CD4-positive, alpha-beta T cell treated with Interleukin-6 for 4 hours (primary cell): ENCODE data around the gene EIPR1.

Experiments
- DNase-seq: peaks from one replicate; pipeline ENCODE4 v3.0.0-alpha.2; 2020; ENCODE audit warnings: mixed read lengths

The EIPR1 gene

GRCh38 chr2:3168230-3168891, 209.3 kb downstream of the EIPR1 start:
- DNase-seq: no peak

DNA sequence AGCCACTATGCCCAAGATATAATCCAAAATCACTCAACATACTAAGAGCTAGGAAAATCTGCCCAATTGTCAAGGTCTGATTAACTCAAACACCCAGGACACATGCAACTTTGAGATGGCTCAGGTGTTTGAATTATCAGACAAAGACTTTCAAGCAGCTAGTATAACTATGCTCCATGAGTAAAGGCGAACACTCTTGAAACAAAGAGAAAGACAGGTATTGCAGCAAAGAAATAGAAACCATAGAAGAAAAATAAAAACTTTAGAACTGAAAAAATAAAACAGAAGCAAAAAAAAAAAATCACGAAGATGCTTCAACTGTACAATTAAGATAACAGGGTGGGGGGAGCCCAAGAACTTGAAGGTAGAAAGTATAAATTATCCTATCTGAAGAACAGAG, 214.2 kb downstream of the EIPR1 start:
- DNase-seq: no peak

GRCh38 chr2:3162442-3163077, 215.1 kb downstream of the EIPR1 start:
- no peak for DNase-seq

GRCh38 chr2:3160751-3161330, 216.8 kb downstream of the EIPR1 start:
- no peak for DNase-seq

DNA sequence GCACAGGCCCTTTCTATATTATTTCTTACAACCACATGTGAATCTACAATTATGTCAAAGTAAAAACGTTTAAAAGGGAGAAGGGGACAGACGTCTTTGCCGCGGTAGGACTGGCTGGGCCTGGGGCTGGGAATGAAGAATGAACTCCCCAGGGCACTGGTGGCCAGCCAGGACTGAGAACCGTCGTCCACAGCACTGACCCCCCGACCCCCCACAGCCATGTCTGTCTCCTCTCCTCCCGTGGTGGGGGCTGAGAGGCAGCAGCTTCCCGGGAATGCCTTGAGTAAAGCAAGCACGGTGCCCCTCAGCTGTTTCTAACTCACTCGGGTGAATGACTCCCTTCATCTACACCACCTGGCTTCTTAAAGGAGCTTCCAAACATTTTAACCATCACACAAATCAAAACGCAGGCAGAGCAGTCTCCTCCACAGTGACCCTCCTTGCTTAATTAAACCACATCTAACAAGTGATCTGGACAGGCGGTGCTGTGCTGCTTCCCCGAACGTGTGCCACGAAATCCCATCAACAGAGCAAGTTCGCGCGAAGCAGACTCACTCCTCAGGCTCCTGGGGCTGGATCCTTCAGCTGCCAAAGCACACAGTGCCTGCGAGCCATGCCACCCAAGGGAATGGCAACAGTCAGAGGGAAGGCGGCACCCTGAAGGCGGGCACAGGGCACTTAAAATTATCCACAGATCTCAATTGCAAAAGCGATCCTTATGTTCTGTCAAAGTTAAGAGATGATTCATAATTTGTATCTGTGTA, 217.7 kb downstream of the EIPR1 start:
- no peak for DNase-seq

DNA sequence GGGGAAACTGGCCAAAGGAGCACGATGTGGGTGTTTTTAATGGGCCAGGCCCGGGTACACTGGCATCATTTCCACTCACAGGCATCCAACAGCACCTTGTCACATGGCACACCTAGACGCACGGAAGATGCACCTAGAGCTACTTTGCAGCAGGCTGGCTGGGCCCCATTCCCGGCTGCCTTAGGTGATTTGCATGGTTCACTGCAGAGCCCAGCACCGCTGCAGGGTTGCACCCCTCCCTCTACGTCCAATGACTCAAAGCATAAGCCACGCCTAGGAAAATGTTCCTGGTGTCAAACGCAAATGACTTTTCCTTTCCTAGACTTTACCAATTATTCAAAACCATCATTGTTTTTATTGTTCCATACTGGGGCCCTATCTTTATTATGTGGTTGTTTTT, 222.9 kb downstream of the EIPR1 start:
- DNase-seq: no peak

DNA sequence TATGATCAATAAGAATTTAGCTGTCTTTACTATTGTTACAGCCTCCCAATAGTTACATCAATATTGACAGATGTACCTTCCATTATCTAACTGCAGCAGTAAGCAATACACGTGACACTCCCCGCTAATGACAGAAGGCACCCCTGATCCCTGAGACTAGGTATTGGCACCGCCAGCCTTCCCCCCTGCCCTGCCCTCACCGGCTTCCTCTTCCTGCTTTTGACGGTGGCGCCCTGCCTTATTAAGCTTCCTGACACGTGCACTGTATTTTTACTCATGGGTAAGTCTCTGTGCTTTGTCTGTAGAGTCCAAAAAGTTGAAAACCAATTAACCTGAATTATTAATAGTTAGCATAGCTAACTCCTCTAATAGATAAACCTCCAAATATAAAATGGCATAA, 223.5 kb downstream of the EIPR1 start:
- DNase-seq: no peak

DNA sequence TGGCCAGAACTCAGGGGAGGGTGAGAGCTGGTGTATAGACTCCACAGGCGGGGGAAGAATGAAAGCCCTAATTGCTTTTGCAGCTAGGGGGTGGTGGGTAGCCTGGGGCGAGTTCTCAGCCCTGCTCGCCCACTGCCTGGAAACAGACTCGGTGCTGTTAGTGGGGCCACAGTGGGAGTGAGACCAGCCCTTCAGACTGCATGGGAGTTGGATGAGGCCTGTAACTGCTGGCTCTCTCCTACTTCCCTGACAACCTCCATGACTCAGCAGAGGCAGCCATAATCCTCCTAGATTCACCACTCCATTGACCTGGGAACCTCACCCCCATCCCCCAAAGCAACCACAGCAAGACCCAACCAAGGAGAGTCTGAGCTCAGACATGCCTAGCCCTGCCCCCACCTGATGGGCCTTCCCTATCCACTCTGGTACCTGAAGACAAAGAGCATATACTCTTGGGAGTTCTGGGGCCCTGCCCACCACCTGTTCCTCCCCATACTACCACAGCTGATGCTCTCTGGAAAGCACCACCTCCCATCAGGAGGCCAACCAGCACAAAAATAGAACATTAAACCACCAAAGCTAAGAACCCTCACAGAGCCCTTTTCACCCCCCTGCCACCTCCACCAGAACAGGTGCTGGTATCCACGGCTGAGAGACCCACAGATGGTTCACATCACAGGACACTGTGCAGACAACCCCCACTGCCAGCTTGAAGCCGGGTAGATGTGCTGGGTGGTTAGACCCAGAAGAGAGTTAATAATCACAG, 226.3 kb downstream of the EIPR1 start:
- no peak for DNase-seq

DNA sequence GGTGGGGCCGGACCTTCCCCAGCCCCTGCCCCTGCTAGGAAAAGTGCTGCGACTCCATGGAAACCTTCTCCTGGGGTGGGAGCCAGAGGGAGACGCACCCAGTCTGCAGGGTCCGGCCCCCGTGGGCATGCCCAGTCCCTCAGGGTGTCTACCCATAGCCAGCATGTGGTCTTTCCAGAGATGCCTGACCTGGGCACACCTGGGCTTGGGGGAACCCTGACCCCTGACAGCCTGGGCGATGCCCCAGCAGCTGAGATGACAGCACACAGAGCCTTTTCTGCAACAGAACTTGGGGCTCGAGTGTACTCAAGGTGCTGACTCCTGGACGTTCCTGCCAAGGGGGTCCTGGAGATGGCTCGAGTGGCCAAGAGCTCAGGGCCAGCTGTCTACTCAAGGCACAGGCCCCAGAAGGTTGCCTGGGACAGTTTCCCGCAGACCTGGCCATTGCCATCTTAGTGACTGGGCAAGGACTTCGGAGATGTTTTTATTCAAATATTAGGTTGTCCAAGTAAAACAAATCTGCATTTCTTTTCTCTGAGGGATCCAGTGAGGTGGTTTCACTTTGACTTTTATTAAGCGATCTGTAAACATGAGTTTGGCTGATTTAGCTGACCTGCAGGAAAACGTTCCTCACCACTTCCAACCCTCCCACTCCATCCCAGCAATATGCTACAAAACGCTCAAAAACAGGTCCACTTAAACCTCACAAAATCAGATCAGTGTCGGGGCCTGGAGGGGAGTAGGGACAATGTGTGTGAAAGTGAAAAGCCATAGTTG, 228.0 kb downstream of the EIPR1 start:
- DNase-seq: no peak

DNA sequence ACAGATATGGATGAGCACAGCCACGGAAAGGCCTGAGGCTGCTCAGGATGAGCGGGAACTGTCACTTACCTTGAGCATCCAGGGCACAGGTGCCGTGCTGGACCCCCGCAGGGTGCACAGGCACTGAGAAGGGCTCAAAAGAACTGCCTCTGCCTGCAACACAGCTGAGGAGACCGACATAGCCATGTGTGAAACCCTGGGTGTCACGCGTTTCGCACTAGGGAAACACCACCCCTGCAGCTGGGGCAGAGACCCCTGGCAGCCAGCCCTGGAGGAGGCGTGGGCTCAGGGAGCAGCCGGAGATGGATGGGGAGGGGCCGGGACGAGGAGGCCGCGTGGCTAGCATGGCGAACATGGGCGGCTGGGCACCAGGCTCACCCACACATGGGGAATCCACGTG, 228.9 kb downstream of the EIPR1 start:
- DNase-seq: no peak

- no peak for DNase-seq
Observed at GRCh38 chr2:3147651-3148530, 229.7 kb downstream of the EIPR1 start.

DNA sequence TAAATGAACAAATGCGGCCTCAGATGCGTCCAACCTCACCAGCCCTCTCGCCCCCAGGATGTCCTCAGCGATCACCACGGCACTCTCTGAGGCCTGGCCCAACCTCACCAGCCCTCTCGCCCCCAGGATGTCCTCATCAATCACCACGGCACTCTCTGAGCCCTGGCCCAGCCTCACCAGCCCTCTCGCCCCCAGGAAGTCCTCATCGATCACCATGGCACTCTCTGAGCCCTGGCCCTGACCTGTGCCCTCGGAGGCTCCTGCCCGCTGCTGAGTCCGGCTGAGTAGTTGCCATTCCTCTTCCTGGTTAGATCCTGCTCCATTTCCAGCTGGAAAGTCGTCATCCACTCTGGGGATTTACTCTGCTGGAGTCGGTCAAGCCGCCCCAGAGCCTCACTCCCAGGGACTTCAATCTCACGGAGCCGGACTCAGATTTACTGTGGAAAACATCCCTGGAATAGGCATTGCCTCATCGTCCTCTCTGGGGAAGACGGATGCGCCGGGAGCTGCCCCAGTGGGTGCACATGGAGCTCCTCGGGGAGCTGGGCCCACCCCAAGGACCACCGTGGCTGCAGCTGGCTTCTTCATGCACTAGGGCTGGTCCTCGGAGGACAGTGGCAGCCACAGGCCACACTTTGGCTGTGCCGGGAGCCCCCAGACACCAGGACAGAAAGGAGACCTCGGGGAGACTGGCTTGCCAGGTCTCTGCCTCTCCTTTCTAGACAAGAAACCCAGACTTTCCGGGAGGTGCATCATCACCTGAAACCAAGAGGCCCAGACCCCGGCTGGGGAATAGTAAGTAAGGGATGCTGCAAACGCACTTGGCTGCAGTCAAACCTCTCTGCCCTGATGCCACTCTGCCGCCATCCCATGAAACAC, 230.6 kb downstream of the EIPR1 start:
- DNase-seq: no peak

GRCh38 chr2:3146175-3146574, 231.4 kb downstream of the EIPR1 start:
- no peak for DNase-seq

GRCh38 chr2:3145471-3146021, 232.1 kb downstream of the EIPR1 start:
- DNase-seq: no peak

DNA sequence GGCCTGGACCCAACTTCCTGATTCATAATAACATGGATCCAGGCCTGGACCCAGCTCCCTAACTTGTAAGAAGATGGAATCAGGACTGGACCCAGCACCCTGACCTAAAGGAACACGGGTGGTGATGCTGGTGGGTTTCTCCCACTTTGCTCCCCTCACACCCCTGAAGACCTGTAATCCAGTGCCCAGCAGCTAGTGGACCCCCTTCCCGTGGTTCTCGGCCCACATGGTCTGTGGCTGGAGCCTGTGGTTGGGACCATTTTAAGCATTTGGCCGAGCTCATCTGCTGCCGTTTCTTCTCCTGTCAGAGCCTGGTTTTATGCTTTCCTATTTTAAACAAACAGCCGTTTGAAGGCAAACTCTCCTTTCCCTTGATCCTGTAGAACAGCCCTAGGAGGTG, 232.8 kb downstream of the EIPR1 start:
- no peak for DNase-seq

DNA sequence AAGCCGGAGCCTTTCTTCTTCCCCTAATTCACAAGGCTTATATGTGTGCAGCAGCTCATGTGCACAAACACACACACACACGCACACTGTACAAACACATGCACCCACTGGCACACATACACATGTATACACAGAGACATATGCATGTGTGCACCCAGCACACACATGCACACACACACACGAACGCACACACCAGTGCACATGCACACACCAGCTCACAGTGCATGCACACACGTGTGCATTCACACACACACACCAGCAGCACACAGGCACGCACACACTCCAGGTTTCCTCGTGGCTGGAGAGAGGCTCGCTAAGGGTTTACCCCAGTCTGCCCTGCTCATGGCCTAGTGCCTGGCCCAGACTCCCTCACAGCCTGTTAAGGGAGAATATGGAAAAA, 234.0 kb downstream of the EIPR1 start:
- no peak for DNase-seq

- DNase-seq: no peak
Observed at GRCh38 chr2:3142961-3143571, 234.6 kb downstream of the EIPR1 start.

- DNase-seq: no peak
Observed at GRCh38 chr2:3142210-3142609, 235.4 kb downstream of the EIPR1 start.

DNA sequence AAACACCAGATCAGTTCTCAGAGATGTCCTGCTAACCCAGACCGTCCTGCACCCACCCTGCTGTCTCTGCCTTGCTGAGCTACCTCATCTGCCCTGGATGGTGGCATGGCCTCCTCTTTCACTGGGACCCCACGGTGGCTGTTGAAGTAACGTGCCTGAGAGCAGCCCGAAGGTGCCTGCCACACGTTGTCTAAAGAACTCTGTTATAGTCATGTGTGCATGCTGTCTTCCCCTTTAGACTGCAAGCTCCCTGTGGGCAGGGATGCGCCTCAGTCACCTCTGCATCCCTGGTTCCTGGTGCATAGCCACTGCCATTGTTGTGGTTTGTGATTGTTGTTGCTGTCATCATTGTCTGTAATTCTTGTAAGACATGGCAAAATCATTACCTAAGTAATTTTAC, 235.9 kb downstream of the EIPR1 start:
- no peak for DNase-seq
